ENCODE measurements around the gene SGO2. TPM values are rescaled to one million over a fixed set of nuclear protein-coding genes. Genes with fewer than 3 reads are reported as not detected.
A peak's percentile ranks its signal among the peaks of the same experiment; 100 is the strongest.
"Not testable (repeated sequence)": the region's sequence is repeated elsewhere in the genome, so short reads cannot be mapped to it uniquely, and the experiment has no call there.

SGO2 gene
- total RNA-seq, 1 donor from 2014 or later: 4.7 TPM

- DNase-seq (ENCODE audit: low read depth in 2 of 2): no peak
Observed at GRCh38 chr2:200515155-200515554, 10.9 kb upstream of the SGO2 start.

GRCh38 chr2:200523158-200523557 lies 2.8 kb upstream of the SGO2 start:
- no peak for DNase-seq (ENCODE audit: low read depth in 2 of 2)

DNA sequence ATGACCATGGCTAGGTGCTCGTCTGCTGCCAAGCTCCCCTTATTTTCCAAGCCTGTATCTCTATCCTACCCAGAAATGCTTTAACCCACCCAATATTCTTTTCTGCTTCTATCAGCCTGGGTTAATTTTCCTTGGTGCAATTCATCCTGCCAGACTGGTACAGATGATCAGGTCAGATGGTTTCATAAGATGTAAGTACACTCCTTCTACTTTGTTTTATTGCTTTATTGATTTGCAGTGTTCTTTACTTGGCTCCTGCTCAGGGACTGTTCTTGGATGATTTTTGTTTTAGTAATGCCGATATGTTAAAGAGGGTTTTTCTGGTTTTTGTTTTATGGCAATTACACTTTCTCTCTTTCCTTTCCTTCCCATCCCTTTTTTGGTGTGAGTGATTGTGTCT lies 2.4 kb upstream of the SGO2 start:
- no peak for DNase-seq (ENCODE audit: low read depth in 2 of 2)

DNA sequence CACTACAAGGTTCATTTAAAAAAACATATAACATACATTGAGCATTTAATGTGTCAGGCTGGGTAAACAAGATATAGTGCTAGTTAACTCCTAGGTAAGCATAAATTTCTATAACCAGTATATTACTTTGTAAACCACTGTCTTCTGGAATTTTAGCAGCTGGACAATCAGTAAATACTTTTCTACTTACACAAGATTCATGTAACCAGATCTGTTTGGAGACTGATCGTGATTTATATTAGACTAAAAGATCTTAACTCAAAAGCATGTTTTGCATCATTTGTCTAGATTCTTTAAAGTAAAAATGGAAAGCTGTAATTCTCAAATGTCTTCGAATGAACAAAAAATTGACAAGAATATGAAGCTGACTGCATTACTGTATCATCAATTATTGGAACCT lies 941 bp upstream of the SGO2 start:
- DNase-seq (ENCODE audit: low read depth in 2 of 2): no peak

DNA sequence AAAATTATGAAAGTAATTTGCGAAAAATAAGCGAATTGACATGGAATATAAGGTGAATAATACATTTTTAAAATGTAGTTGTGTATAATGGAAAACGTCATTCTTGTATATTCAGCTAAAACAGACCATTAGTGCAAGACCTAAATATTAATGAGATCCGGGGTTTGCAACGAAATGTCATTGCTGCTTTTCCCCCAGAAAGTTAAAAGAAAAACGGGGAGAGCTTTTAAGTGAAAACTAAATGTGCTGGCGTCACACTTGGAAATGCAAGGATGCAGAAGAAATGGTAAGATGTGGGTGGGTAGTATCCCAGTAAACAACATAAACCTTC lies 491 bp upstream of the SGO2 start:
- no peak for DNase-seq (ENCODE audit: low read depth in 2 of 2)

DNA sequence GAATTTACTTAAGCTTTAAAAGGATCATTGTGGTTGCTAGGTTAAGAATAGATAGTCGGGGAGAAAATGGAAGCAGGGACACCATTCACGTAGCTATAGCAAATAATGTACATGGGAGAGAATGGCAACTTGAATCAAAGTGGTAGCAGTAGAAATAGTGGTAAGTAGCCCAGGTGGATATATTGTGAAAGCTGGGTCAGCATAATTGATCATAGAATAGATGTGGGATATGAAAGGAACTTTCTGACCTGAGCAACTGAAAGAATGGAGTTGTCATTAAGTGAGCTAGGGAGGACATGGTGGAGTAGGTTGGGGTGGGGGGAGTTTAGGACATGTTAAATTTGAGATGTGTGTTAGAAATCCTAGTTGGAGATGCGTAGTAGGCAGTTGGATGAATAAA lies 2.2 kb downstream of the SGO2 start:
- DNase-seq (ENCODE audit: low read depth in 2 of 2): no peak

GRCh38 chr2:200533754-200534153 lies 7.7 kb downstream of the SGO2 start:
- DNase-seq (ENCODE audit: low read depth in 2 of 2): peak in 1 of 2 donors; percentile 31

- DNase-seq (ENCODE audit: low read depth in 2 of 2): no peak
Observed at GRCh38 chr2:200534572-200534971, 8.6 kb downstream of the SGO2 start.

- DNase-seq (ENCODE audit: low read depth in 2 of 2): no peak
Observed at GRCh38 chr2:200538139-200538538, 12.1 kb downstream of the SGO2 start.

GRCh38 chr2:200540793-200541192 lies 14.8 kb downstream of the SGO2 start:
- DNase-seq (ENCODE audit: low read depth in 2 of 2): no peak

- not testable (repeated sequence) for DNase-seq (ENCODE audit: low read depth in 2 of 2)
Observed at GRCh38 chr2:200566596-200566995, 40.6 kb downstream of the SGO2 start.

DNA sequence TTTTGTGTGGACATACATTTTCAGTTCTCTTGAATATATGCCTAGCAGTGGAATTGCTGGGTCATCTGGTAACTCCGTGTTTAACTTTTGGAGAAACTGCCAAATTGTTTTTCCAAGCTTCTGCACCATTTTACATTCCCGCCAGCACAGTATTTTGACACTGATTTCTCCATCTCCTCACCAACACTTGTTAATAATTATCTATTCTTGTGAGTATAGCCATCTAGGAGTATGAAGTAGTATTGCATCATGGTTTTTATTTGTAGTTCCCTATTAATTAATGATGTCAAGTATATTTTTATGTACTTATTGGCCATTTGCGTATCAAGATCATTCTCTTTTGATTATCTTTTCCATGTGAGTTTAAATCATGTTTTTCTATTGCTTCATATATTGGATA lies 41.9 kb downstream of the SGO2 start:
- no peak for DNase-seq (ENCODE audit: low read depth in 2 of 2)

DNA sequence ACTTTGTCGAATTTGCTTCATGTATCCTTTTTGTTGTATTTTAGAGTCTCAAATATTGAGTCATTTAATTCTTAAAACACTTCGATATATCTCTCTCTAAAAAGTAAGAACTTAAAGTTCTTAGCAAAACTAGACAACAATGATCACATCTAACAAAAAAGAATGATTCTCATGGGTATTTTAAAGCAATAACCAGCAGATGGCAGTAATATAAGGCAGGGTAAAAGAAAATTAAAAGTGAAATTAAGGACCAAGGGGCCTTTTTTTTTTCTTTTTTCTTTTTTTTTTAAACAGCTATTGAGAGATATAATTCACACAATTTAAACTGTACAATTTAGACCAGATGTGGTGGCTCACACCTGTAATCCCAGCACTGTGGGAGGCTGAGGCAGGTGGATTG lies 50.0 kb downstream of the SGO2 start:
- DNase-seq (ENCODE audit: low read depth in 2 of 2): peak in 1 of 2 donors; percentile 5

- DNase-seq (ENCODE audit: low read depth in 2 of 2): no peak
Observed at GRCh38 chr2:200577027-200577426, 51.0 kb downstream of the SGO2 start.

DNA sequence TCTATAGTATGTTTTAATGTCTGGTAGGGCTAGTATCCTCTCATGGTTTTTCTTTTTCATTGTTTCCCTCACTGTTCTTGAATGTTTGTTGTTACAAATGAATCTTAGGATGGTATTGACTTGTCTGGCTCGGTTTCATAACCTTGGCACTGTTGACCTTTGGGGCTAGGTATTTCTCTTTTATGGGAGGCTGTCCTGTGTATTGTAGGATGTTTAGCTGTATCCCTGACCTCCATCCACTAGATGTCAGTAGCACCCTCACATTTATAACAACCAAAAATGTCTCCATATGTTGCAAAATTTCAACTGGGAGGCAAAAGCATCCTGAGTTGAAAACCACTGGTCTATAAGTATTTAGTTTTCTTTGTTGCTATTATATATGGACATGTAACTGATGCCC lies 52.8 kb downstream of the SGO2 start:
- DNase-seq (ENCODE audit: low read depth in 2 of 2): peak in 1 of 2 donors; percentile 9

- no peak for DNase-seq (ENCODE audit: low read depth in 2 of 2)
Observed at GRCh38 chr2:200584639-200585038, 58.6 kb downstream of the SGO2 start.

DNA sequence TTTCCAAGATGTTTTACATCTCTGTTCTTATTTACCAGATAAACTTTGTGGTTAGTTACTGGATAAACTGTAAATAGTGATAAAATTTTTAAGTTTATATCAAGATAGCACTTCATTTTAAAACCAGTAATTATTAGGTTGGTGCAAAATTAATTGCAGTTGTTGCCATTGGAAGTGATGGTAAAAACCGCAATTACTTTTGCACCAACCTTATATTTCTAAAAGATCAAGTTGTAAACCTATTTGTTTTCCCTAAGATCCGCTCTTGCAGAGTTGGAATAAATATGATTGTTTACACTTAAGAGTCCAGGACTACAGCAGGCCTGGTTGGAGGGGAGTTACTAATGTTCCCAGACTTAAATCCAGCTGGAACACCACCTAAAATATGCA lies 59.3 kb downstream of the SGO2 start:
- DNase-seq (ENCODE audit: low read depth in 2 of 2): no peak

GRCh38 chr2:200585730-200586643 lies 60.0 kb downstream of the SGO2 start, which contains the start of gene AOX1:
AOX1 (plus strand) TSS chr2:200586014; CDS start chr2:200586109, 95 bp downstream.
- DNase-seq (ENCODE audit: low read depth in 2 of 2): peak in 1 of 2 donors; percentile 32

- DNase-seq (ENCODE audit: low read depth in 2 of 2): no peak
Observed at GRCh38 chr2:200586644-200586975, 60.6 kb downstream of the SGO2 start.

DNA sequence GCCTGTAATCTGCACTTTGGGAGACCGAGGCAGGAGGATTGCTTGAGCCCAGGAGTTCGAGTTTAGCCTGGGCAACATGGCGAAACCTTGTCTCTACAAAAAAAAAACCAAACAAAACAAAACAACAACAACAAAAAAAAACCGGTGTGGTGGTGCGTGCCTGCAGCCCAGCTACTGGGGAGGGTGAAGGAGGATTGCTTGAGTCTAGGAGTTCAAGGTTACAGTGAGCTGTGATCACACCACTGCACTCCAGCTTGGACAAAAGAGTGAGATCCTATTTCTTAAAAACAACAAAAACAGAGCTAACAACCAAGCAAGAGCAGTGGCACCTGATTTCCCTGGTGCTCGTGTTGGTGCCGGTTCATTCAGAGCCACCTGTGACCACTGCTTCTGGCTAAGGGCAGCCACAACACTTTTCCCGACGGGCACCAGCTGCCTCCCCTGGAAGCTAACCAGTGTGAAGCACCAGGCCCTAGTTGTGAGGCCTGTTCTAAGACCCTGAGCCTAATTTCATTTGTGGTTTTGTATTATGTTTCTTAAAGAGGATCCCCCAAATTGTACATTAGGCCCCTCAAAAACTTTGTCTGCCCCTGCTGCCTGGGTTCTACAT lies 61.1 kb downstream of the SGO2 start:
- no peak for DNase-seq (ENCODE audit: low read depth in 2 of 2)

- DNase-seq (ENCODE audit: low read depth in 2 of 2): no peak
Observed at GRCh38 chr2:200588076-200588678, 62.2 kb downstream of the SGO2 start.

- no peak for DNase-seq (ENCODE audit: low read depth in 2 of 2)
Observed at GRCh38 chr2:200590090-200590489, 64.1 kb downstream of the SGO2 start.

DNA sequence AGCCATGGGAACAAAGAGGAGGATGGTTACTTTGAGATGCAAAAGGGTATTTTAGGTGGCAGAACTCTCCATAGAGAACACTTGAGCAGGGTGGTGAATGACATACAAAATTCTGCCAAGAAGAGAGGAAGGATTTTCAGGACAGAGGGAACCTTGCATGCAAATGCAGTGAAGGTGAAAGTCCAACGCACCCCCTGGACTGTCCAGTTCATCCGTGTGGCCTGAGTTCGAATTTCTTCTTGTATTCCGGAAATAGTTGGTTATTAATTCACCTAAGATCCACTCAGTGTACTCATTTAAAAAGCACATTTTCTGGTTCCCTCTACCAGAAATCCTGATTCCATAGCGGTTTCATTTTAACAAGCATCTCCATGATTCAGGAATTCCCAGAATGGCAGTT lies 65.3 kb downstream of the SGO2 start:
- no peak for DNase-seq (ENCODE audit: low read depth in 2 of 2)
